A673 (cell line): ENCODE data around the gene GPR3.

ENCODE experiments used
- CTCF ChIP-seq: fragments of 300-800, 200-600 bp; sonication (generic); conservative IDR thresholded peaks from 2 replicates; pipeline ENCODE4 v1.5.1; 2017; ENCODE audit warnings: low read depth, mild to moderate bottlenecking, antibody characterized with exemption, low read length, moderate library complexity, mixed read lengths
- EZH2 ChIP-seq: fragments of 200-600 bp; sonication (generic); IDR thresholded peaks from 2 replicates; pipeline ENCODE4 v1.6.1; 2017; ENCODE audit warnings: borderline replicate concordance, low read depth, mild to moderate bottlenecking, mixed read lengths, antibody characterized with exemption, low read length; ENCODE audit not compliant: poor library complexity, severe bottlenecking

DNA sequence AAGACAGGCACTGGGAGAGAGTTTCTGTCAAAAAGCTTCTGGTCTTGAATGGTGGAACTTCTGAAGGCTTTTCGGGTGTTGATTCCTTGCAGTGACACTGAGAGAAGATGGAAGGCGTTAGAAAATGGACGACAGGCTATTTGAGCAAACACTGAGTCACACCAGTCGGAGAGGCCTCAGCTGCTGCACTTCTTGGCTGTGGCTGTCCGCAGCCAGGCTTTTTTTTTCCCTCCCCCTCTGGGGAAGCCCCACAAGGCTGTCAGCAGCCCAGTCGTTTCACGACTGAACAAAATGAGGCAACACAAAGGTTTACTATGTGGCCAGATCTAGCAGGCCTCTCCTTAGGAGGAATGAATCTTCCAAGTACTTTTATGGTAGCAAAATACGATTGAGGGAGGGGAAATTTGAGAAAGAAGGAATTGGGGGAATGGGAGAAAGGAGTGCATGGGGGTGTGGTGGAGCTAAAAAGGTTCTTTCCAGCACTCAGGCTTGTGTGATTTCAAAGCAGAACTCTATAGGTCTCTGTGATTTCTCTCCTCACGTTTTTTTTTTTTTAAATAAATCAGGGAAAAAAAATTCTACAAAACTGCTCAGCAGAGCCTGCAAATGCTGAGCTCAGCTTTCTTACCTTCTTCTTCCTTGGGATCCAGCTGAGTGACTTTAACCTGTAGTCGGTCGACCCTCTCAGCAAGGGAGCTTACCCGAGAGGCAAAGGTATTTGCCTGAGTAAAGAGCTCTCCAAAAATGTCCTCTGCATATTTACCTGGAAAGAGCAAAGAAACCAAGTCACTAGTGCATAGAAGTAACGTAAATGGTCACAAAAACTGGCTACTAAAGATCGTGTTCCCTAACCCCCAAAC lies 26.1 kb downstream of the GPR3 start:
- TF ChIP-seq CTCF (no peak), EZH2 (no peak)
